K562 (cell line): ENCODE results near the gene ZNF385C. TPM values are rescaled to one million over a fixed set of nuclear protein-coding genes. Genes with fewer than 3 reads are reported as not detected.

Experiments
- ZBTB7A ChIP-seq: IDR thresholded peaks from 2 replicates; pipeline ENCODE4 v1.6.1; 2011; ENCODE audit warnings: low read depth, mild to moderate bottlenecking, low read length, moderate library complexity, borderline replicate concordance; ENCODE audit not compliant: control insufficient read depth
- ZNF717 ChIP-seq: fragments of 250-450 bp; sonication (Bioruptor Pico); IDR thresholded peaks from 2 replicates; pipeline ENCODE4 v1.5.0; 2021
- polyA plus RNA-seq, 8 experiments: library from polyadenylated mRNA; depleted of rRNA in 4 of 8; stranded (reverse) in 5 of 8; unstranded in 3 of 8; fragments of >200 nt; fragmentation: Nextera tagmentation in 2 of 8; fragmentation: Illumina TruSeq in 1 of 8; extraction: Ambion mirVana in 2 of 8; extraction: Trizol in 1 of 8; gene quantifications; 2 replicates each; pipeline versions ENCODE4 v1.2.1 to v1.2.3, GENCODE V29; 2011 to 2014; ENCODE audit warnings: inconsistent platforms in 1 of 8, missing spikeins in 1 of 8
- total RNA-seq, 7 experiments: library from RNA; depleted of rRNA in 6 of 7; stranded (reverse); fragments of >200 nt in 6 of 7; fragmentation: Illumina TruSeq in 2 of 7; extraction: Trizol in 2 of 7; gene quantifications; 2 replicates each; pipeline versions ENCODE4 v1.2.1 to v1.2.3, GENCODE V29; 2011 to 2021; ENCODE audit warnings: low replicate concordance in 1 of 7
- TF ChIP-seq, protein P1 (sequence below), 2 experiments: IDR thresholded peaks; 2 replicates each; pipeline ENCODE4 v1.6.1; 2011; ENCODE audit warnings: borderline replicate concordance in 1 of 2, control low read depth in 1 of 2, low read depth in 1 of 2, low read length in 1 of 2, mild to moderate bottlenecking in 1 of 2, mixed read lengths in 1 of 2, moderate library complexity in 1 of 2; ENCODE audit not compliant: insufficient read depth in 1 of 2, insufficient read length in 1 of 2, poor library complexity in 1 of 2, severe bottlenecking in 1 of 2; ENCODE audit errors: extremely low read depth in 1 of 2
- TF ChIP-seq, protein P2 (sequence below), 3 experiments: IDR thresholded peaks in 2 of 3; conservative IDR thresholded peaks in 1 of 3; 2 replicates each; pipeline ENCODE4 v1.5.1; 2011 to 2012; ENCODE audit warnings: low read length in 3 of 3, mild to moderate bottlenecking in 3 of 3, control low read depth in 2 of 3, improper control_type of control experiment in 1 of 3, inconsistent platforms in 1 of 3, low read depth in 1 of 3, mixed read lengths in 1 of 3, moderate library complexity in 1 of 3; ENCODE audit not compliant: insufficient read depth in 2 of 3

Gene ZNF385C
- total and polyA plus RNA-seq, 9 of the 15 experiments (the other 6 are each of a cell fraction or from before 2014, with no cell fraction given): 0.03 to 0.35 (median 0.18) TPM; not detected in 1

DNA sequence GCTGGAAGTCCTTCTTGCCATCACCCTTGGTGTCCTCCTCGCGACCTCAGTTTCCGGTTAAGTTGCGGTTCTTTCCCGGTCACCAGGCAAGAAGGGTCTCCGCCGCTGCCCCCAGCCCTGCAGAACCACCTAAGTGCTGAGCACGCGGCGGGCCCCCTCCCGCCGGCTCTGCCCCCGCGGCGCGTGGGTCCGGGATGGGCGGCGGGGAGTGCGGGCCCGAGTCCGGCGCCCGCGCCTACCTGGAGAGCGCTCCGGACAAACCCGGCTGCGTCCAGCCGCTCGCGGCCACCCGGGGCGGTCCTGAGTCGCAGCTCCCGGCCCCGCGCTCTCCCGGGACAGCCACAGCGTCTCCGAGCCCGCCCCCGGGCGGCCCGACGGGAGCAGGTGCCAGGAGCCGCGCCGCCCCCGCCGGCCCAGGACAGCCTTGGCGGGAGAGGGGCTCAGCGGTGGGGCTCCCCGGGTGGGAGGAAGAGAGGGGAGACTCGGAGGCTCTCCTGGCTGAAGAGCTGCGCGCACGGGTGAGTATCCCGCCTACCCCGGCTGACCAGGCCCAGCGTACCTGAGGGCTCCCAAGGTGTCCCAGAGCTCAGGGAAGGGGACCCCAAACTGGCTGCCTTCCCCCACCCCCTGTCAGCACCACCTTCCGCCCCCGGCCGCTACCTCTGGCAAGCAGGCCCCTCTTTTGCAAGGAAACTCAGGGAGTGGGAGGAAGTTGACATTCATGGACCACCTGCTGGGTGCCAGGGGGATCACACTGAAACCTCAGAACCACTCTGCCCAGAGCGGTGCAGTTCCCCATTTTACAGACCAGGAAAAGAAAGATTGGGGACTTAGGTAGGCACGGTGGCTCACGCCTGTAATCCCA lies 25.7 kb downstream of the ZNF385C start (continued):
- TF ChIP-seq, protein P1, sequence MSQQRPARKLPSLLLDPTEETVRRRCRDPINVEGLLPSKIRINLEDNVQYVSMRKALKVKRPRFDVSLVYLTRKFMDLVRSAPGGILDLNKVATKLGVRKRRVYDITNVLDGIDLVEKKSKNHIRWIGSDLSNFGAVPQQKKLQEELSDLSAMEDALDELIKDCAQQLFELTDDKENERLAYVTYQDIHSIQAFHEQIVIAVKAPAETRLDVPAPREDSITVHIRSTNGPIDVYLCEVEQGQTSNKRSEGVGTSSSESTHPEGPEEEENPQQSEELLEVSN (IDR thresholded peaks at IDR 0.05; ENCODE audit: borderline replicate concordance in 1 of 2, extremely low read depth in 1 of 2, insufficient read depth in 1 of 2, insufficient read length in 1 of 2, low read depth in 1 of 2, low read length in 1 of 2, poor library complexity in 1 of 2, severe bottlenecking in 1 of 2): peak in 1 of 2 experiments; percentile 24
- TF ChIP-seq ZNF717 (CRISPR knock-in tag) (no peak), ZBTB7A (peak; percentile 42; the same call in 1 of the 2 replicates)
- TF ChIP-seq, protein P2, sequence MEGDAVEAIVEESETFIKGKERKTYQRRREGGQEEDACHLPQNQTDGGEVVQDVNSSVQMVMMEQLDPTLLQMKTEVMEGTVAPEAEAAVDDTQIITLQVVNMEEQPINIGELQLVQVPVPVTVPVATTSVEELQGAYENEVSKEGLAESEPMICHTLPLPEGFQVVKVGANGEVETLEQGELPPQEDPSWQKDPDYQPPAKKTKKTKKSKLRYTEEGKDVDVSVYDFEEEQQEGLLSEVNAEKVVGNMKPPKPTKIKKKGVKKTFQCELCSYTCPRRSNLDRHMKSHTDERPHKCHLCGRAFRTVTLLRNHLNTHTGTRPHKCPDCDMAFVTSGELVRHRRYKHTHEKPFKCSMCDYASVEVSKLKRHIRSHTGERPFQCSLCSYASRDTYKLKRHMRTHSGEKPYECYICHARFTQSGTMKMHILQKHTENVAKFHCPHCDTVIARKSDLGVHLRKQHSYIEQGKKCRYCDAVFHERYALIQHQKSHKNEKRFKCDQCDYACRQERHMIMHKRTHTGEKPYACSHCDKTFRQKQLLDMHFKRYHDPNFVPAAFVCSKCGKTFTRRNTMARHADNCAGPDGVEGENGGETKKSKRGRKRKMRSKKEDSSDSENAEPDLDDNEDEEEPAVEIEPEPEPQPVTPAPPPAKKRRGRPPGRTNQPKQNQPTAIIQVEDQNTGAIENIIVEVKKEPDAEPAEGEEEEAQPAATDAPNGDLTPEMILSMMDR (IDR thresholded peaks at IDR 0.05 in 2 of 3, conservative IDR thresholded peaks at IDR 0.05 in 1 of 3; ENCODE audit: insufficient read depth in 2 of 3, low read depth in 1 of 3, low read length in 3 of 3): peak in 2 of 3 experiments; percentile 23 to 62; a peak in 2 of 6 replicates
